HG03045 (cell line): Measurements from ENCODE around the gene SAMD14.
A peak's percentile ranks its signal among the peaks of the same experiment; 100 is the strongest.

Experiments used
- ATAC-seq: cut with Tn5 transposase; IDR thresholded peaks from one replicate; pipeline ENCODE4 v1.9.1; 2021; ENCODE audit warnings: mild to moderate bottlenecking, moderate library complexity; ENCODE audit not compliant: unreplicated experiment

SAMD14 gene

GRCh38 chr17:50165466-50165865 lies 35.5 kb upstream of the SAMD14 start:
- no peak for ATAC-seq

- ATAC-seq = no peak
Observed at GRCh38 chr17:50165066-50165465, 35.1 kb upstream of the SAMD14 start.

- no peak for ATAC-seq
Observed at GRCh38 chr17:50164697-50164988, 34.7 kb upstream of the SAMD14 start.

- peak; percentile 38 for ATAC-seq
Observed at GRCh38 chr17:50163843-50164696, 34.1 kb upstream of the SAMD14 start.

GRCh38 chr17:50162466-50163254 lies 32.7 kb upstream of the SAMD14 start:
- no peak for ATAC-seq

GRCh38 chr17:50161911-50162288 lies 31.9 kb upstream of the SAMD14 start:
- ATAC-seq = no peak

GRCh38 chr17:50161023-50161910 lies 31.3 kb upstream of the SAMD14 start:
- ATAC-seq = peak; percentile 87

- no peak for ATAC-seq
Observed at GRCh38 chr17:50157891-50158290, 27.9 kb upstream of the SAMD14 start.

- no peak for ATAC-seq
Observed at GRCh38 chr17:50155115-50155819, 25.3 kb upstream of the SAMD14 start.

GRCh38 chr17:50154604-50155003 lies 24.6 kb upstream of the SAMD14 start:
- ATAC-seq = peak; percentile 32

GRCh38 chr17:50153650-50154575 lies 24.0 kb upstream of the SAMD14 start:
- no peak for ATAC-seq

- ATAC-seq = no peak
Observed at GRCh38 chr17:50152736-50153135, 22.8 kb upstream of the SAMD14 start.

- no peak for ATAC-seq
Observed at GRCh38 chr17:50151937-50152547, 22.1 kb upstream of the SAMD14 start.

- ATAC-seq = peak; percentile 35
Observed at GRCh38 chr17:50151041-50151936, 21.3 kb upstream of the SAMD14 start.

- peak; percentile 0 for ATAC-seq
Observed at GRCh38 chr17:50150354-50151040, 20.5 kb upstream of the SAMD14 start, which contains the start of gene PPP1R9B. TSS of gene PPP1R9B (minus strand) at chr17:50150677. CDS start at chr17:50150513, 164 bp downstream.

GRCh38 chr17:50149417-50150353 lies 19.7 kb upstream of the SAMD14 start:
- ATAC-seq = no peak
